NCI-H1092 treated with DMSO at 0.1 percent for 48 hours (cell line): Measurements from ENCODE around the gene GHRHR.

Experiments
- DNase-seq: peaks from one replicate; lab custom pipeline; 2025; lab: John Stamatoyannopoulos, UW

GHRHR gene

DNA sequence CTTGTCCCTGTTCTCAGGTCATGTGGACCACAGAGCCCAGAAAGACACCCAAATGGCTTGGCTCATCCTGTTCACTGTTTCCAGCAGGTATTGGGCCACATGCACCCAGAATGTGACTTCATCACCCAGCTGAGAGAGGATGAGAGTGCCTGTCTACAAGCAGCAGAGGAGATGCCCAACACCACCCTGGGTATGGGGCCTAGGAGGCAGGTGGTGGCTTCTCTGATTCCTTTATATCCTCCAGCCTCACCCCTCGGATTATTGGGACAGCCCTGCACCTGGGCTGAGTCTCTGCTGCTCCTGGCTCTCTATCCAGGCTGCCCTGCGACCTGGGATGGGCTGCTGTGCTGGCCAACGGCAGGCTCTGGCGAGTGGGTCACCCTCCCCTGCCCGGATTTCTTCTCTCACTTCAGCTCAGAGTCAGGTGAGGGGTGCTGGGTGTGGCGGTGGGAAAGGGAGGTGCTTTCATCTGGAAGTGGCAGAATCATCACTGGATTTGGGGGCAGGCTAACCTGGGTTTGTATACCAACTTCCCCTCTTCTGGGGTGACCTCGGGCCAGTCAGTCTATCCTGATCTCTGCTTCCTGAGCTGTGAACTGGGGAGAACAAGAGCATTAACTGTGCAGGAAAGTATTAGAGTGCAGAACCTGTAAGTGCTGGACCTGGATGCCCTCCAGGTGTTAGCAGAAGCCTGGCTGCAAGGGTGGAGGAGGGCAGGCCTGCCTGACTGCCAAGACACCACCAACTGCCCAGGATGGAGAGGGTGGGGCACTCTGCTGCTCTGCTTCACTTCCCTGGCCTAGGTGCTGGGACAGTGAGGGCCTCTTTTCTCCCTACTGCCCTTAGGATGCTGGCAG, 5.2 kb downstream of the GHRHR start:
- no peak for DNase-seq

DNA sequence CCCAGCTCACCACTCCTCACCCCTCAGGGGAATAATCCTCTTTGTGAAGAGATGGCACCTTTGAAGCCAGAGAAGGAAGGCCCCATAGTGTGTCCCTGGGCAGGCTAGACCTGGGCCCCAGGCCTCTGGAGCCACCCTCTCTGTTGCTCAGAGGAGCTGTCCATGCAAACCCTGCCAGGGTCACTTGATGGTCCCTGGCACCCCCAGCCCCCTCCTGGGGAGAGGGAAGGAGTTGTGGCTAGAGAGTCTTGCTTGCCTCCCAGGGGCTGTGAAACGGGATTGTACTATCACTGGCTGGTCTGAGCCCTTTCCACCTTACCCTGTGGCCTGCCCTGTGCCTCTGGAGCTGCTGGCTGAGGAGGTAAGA, 5.8 kb downstream of the GHRHR start:
- no peak for DNase-seq

DNA sequence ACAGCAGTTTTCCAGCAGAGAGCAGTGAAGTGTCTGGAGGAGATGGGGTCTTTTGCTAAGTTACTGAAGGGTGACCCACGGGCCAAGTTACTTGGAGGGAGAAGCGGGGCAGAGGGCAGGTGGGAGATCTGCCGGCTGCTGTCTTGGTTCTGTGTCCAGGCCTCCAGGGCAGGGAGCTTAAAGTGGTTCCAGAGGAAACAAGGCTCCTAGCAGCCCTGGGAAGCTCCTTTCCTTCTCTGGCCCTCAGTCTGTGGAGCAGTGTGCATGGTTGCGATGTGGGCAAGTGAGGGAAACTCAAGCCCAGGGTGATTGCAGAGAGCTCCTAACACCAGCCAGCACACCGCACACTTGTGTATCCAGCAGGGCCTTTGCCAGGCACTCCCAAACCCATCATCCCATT, 6.3 kb downstream of the GHRHR start:
- DNase-seq: no peak

DNA sequence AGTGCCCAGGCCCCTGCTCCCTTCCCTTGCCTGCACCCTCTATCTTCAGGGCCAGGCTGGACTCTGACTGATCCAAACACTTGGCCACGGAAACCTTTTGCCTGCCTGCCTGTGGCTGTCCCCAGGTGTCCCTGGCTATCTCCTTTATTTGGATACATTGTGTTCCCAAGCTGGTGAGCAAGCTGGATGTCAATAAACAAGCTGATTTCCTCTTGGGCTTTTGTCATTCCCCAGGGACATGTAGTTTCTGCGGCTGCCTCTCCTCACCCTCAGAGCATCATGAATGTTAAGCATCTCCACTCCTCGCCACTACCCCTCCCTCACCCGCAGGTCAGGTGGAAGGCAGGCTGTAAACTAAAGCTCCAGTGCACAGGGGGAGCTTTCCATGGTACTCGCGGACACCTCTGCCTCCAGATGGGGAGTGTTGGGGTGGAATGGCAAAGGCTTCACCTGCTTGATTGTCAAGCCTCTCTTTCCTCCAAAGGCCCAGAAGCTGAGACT, 6.9 kb downstream of the GHRHR start:
- peak; percentile 9 for DNase-seq

DNA sequence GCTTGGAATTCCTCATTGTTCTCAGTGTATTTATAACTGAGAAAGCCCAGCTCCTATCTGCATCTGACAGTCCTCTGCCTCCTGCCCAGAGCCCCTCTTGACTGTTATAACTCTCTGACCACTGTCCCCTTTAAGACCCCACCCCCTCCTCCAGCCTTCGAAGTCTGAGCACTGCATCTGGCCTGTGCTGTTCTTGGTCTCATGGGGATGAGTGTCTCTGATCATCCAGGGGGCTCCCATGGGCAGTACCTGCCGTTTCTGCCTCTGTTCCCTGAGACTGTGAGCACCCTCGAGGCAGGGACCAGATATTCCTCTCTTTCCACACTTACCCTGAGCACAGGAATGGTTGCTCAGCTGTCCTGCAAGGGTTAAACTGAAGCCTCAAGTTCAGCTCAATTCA, 7.7 kb downstream of the GHRHR start:
- DNase-seq: no peak

DNA sequence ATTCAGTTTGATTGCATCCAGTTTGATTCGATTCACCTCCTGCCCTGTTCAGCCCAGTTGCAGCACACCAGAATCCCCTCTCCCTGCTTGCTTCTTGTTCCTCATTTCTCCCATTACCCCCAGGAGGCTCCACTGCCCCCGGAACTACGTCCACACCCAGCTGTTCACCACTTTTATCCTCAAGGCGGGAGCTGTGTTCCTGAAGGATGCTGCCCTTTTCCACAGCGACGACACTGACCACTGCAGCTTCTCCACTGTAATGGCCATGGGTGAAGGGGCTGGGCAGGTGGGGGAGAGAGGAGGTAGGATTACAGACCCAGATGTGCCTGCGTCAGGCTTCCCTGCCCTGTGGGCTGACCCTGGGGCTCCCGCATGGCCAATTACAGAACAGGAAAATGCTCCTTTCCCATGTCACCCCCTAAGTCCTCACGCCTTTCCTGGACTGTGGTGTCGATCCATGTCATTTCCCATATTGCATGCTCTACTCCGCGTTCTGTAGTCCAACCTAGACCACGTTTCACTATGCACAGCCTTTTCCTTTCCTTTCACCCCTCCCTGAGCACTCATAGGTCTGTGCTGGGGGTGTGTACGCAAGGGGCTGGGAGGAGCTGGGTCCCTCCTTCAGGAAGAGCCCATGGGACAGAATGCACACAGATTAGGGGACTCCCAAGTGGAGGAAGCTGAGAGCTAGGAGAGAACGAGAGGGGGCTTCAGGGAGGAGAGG, 8.2 kb downstream of the GHRHR start:
- DNase-seq: no peak

DNA sequence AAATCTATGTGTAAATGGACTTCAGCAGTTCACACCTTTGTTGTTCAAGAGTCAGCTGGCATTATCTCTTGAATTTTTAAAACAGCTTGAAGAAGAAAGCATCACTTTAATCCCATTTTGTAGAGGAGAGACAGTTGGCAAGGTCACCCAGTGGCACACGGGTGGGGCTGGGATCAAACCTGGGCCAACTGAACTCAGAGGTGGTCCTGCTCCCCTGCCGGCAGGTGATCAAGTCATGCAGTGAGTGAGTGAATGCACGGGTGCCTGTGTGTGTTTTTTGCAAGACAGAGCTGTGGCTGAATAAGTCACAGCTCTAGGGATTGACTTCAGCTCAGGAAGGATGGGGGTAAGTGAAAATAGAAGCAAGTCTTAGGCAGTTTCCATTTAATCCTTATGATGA, 9.5 kb downstream of the GHRHR start:
- DNase-seq: no peak

DNA sequence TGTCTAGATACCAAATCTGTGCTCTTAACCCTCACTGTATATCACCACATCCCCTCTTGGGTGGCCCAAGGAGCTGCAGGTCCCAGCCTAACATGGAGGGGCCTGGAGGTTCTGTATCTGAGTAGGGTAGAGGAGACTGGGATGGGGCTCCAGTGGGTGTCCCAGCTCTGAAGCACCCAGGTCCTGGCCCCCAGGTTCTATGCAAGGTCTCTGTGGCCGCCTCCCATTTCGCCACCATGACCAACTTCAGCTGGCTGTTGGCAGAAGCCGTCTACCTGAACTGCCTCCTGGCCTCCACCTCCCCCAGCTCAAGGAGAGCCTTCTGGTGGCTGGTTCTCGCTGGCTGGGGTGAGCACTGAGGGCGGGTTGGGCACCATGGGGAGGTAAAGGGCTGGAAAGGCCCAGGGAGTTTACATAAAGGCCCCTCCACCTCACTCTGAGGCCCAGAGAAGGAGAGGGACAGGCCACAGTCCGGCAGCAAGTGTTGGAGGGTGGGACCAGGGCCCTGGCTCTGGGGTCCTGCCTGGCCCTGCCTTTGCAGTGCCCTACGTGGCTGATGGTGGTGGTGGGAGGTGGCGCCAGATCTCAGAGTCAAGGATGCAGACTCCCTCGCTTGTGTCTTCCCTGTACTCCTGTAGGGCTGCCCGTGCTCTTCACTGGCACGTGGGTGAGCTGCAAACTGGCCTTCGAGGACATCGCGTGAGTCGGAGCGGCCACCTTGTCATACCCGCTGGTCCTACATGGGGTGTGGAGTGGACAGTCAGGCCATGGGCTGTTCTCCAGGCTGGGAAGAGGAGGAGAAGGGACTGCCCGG, 10.2 kb downstream of the GHRHR start:
- no peak for DNase-seq

DNA sequence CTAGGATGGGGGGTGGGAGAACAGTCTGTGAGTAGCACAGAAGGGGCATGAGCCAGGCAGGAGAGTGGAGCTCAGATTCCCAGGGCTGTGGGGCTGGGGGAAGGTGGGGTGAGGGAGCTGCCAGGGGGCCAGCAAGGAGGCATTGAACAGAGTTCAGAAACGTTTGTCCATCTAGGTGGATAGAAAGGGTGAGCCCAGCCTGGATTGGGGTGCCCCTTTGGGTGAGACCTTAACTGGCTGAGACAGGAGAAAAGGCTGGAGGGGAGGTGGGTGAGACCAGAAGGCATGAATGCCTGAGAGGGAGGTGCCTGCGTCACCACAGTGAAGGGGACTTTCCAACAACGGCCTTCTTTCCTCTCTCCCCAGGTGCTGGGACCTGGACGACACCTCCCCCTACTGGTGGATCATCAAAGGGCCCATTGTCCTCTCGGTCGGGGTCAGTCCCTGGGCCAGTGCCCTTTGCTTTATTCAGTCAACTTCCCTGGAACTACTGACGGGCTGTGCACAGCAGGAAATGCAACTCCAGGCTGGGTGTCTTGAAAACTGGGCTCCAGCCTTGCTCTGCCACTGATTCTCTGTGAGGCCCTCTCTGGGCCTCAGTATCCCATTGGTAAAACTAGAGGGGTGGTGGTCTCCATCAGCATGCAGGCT, 11.0 kb downstream of the GHRHR start:
- peak; percentile 21 for DNase-seq

DNA sequence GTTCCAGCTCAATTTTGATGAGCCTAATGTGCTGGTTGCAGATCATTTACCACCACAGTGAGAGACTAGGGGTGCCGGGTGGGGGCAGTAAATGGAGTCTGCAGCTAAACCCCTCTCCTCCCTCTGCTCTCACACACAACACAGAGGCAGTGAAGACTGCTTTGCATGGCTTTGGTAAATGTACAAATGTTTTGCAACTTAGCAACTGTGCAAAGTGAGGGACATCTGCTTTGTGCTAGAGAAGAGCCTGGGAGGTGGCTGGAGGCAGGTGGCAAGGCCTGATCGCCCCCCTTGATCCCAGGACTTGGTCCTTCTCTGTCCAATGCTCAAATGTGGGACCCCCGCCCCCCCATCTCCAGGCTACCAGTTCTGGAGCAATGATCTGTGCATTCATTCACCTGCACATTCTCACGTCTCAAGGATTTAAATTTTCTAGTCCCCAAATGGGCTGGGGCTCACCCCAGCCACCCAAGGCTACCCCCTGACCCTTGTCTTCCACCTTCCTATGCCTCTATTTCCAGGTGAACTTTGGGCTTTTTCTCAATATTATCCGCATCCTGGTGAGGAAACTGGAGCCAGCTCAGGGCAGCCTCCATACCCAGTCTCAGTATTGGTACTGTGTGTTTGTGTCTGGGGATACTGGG, 11.6 kb downstream of the GHRHR start:
- DNase-seq: no peak

DNA sequence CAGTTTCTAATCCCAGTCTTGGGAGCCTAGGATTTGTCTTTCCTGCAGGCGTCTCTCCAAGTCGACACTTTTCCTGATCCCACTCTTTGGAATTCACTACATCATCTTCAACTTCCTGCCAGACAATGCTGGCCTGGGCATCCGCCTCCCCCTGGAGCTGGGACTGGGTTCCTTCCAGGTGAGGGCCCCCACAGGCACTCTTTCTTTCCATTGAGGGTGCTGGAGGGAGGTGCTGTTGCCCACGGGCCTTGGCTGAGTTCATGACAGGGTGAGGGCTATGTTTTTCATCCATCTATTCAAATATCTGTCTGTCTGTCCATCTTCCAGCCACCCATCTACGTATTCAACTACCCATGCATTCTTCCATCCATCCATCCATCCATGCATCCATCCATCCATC, 12.6 kb downstream of the GHRHR start:
- DNase-seq: no peak

DNA sequence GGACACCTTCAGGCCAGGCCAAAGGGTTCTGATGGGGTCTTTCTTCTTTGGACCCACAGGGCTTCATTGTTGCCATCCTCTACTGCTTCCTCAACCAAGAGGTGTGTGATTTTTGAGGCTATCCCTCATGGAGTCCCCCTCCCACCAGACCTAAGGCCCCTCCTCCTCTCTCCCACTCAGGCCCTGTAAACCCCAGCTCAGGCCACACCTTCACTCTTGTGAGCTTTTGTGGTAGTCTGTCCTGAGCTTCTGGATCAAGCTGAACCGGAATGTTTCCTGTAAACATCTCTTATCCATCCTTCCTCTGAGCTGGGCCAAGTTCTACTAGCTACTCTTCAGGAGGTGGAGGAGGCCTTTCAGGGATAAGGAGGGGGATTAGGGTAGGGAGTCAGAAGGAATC, 13.5 kb downstream of the GHRHR start:
- no peak for DNase-seq

DNA sequence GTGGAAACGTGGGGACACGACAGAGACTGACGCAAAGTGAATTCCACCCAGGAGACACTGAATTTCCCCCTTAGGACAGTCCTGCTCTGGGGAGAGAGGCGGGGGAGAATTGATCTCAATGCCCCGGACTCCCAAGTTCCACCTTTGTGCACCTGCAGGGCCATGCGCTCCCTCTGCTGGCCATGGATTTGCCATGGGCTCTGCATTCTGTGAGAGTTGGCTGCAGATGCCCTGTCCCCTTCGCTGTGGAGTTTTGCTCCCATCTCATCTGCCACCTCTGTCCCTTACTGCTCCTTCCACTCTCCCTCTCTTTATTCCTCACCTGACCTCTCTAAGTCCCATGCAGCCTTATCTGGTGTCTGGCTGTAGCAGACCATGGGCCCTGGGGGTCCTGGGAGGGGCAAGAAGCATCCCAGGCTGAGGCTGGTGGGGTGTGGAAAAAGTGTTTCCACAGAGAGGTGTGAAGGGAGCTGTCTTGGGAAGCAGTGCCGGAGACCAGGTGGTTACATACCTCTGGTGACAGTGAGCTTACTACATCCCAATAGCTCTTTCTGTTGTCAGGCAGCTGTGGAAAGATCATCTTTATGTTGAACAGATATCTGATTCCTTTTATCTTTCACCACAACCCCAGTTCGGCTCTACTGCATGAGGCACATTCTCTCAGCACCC, 14.3 kb downstream of the GHRHR start:
- DNase-seq: peak; percentile 33

DNA sequence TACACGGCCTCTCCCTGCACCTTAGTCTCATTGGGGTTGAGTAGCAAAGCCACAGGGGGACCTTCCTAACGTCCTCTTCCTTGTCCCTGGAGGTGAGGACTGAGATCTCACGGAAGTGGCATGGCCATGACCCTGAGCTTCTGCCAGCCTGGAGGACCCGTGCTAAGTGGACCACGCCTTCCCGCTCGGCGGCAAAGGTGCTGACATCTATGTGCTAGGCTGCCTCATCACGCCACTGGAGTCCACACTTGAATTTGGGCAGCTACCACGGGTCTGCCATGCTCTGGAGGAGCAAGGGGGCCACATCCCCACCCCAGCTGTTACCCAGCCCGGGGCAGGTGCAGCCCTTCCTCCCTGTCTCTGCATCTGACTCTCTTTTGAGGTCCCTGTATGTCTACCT, 15.3 kb downstream of the GHRHR start:
- DNase-seq: no peak

DNA sequence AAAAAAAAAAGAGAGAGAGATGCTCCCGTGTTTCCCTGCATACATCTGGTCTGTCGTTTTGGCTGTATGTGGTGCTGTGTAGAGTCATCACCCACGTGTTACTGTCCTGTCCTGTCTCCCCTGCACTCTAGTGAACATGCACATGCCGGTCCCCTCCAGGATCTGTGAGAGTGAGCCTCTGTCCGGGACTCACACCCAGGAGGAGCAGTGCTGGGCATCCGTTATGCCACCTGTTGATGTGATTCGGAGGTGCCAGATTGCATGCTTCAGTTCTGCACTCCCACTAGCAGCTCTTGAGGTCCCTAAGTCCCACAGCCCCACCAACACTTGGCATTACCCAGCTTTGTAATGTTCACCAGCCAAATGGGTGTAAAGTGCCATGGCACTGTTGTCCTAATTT, 16.4 kb downstream of the GHRHR start:
- DNase-seq: no peak

DNA sequence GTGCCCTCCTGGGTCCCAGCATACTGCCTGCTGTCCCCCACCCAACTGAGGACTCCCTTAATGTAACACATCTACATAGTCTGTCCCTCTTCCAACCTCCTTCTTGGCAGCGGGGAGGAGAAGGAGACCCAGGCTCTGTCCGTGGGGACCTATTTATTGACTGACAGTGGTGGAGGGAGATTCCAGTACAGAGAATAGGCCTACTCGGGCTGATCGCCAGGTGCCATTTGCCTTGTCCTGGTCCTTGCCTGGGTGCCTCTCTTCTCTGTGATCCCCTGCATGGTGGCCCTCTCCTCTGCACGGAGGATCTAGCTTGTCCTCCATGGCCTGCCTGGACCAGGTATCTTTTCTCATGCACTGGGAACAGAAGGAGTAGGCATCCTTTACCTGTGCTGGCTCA, 17.0 kb downstream of the GHRHR start:
- no peak for DNase-seq

DNA sequence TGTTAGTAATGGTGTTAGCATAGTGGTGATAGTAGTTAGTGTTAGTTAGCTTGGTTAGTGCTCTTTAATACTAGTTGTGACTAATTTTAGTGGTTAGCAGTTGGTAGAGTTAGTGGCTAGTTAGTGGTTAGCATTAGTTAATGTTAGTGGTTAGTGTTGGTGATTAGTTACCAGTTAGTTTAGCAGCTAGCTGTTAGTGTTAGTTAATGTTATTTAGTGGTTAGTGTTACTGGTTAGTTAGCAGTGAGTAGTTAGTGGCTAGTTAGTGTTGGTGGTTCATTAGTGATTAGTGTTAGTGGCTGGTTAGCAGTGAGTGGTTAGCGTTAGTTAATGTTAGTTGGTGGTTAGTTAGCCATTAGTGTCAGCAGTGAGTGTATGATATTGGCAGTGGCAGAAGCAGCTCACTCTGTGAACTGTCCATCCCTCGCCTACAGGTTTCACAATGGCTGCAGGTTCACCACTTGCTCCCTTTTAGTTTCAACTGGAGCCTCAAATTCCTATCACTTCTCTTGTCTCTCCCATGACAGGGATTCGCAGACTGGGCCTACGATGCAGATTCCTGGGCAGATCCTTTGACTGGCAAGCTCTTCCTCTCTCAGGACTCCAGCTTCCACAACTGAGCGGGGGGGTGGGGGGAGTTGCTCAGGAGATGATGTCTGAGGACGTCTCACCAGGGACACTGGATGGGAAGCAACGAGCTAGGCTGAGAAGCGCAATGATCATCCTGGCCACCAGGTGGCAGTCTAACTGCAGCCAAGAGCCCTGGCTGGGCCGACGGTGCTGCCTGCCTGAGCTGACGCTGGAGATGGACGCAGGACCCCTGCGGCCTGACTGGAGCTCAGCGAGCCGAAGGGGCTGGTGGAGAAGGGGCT, 19.5 kb downstream of the GHRHR start:
- DNase-seq: peak; percentile 75

DNA sequence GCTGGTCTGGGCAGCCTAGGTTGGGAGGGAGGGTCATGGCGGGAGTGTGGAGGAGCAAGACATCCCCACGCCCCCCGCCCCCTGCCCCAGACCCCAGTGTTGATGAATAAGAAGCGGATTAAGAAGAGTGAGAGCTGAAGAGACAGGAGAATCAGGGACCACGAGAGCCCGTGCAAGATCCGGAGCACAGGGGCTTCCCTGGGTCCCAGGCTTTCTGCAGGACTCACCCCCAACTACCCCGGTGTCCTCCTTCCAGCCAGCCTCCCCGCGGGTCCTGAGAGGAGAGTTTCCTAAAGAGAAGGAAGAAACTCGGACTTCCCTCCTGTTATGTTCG, 20.1 kb downstream of the GHRHR start:
- DNase-seq: no peak

DNA sequence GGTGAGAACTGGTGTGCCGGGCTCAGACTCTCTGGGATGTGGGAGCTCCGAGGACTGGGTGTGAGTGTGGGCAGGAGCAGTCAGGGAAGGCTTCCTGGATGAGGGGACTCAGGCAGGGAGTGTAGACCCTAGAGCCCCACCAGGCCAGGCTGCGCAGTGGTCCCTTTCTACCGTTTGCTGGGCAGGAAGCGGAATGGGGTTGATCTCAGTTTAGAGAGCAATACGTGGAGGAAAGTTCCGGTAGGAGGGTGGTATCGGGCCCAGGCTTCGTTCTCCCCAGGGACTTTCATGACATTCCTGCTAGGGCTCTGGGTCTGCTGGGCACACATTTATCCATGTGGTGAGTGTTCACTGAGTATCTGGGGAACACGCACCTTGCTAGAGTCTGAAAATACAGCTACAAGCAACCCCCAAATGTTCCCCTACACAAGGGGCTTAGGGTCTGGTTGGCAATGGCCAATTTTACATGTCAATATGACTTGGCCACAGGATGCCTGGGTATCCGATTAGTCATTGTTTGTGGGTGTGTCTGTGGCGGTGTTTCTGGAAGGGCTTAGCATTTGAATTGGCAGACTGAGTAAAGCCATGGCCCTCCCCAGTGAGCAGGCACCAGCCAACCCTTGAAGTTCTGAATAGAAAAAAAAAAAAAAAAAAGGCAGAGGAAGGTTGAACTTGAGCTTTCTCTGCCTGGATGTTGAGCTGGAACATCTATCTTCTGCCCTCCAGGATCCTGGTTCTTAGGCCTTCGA, 20.8 kb downstream of the GHRHR start:
- DNase-seq: no peak
